ENCODE data around the gene SMAD9.

The SMAD9 gene

GRCh38 chr13:36862002-36862685 lies 57.9 kb downstream of the SMAD9 start:
- no peak for DNase-seq

- no peak for DNase-seq
Observed at GRCh38 chr13:36859259-36859658, 60.8 kb downstream of the SMAD9 start.

- DNase-seq: no peak
Observed at GRCh38 chr13:36858290-36858689, 61.7 kb downstream of the SMAD9 start.

- DNase-seq: no peak
Observed at GRCh38 chr13:36857253-36857652, 62.8 kb downstream of the SMAD9 start.

- no peak for DNase-seq
Observed at GRCh38 chr13:36850790-36851438, 69.1 kb downstream of the SMAD9 start.

- DNase-seq: no peak
Observed at GRCh38 chr13:36848199-36848982, 71.6 kb downstream of the SMAD9 start.

GRCh38 chr13:36847606-36848005 lies 72.4 kb downstream of the SMAD9 start:
- DNase-seq: no peak

- no peak for DNase-seq
Observed at GRCh38 chr13:36841391-36841790, 78.6 kb downstream of the SMAD9 start.

GRCh38 chr13:36840718-36841250 lies 79.3 kb downstream of the SMAD9 start:
- DNase-seq: no peak

GRCh38 chr13:36839981-36840380 lies 80.1 kb downstream of the SMAD9 start:
- no peak for DNase-seq

GRCh38 chr13:36839281-36839680 lies 80.8 kb downstream of the SMAD9 start:
- DNase-seq: no peak

GRCh38 chr13:36837354-36838092 lies 82.5 kb downstream of the SMAD9 start:
- DNase-seq: no peak

- DNase-seq: no peak
Observed at GRCh38 chr13:36834299-36834698, 85.7 kb downstream of the SMAD9 start.

GRCh38 chr13:36831291-36831690 lies 88.7 kb downstream of the SMAD9 start:
- DNase-seq: no peak

- DNase-seq: no peak
Observed at GRCh38 chr13:36829753-36830152, 90.3 kb downstream of the SMAD9 start.

GRCh38 chr13:36822785-36823184 lies 97.3 kb downstream of the SMAD9 start:
- no peak for DNase-seq

GRCh38 chr13:36820222-36820621 lies 99.8 kb downstream of the SMAD9 start:
- no peak for DNase-seq

- DNase-seq: no peak
Observed at GRCh38 chr13:36819739-36820090, 100.3 kb downstream of the SMAD9 start.

- DNase-seq: peak; percentile 76
Observed at GRCh38 chr13:36818804-36819738, 101.0 kb downstream of the SMAD9 start, which contains the start of gene RFXAP. Gene RFXAP (plus strand): TSS chr13:36819222. CDS start chr13:36819358, 136 bp downstream.

GRCh38 chr13:36817996-36818803 lies 101.8 kb downstream of the SMAD9 start:
- no peak for DNase-seq

GRCh38 chr13:36815062-36815461 lies 105.0 kb downstream of the SMAD9 start:
- no peak for DNase-seq
